A673 (cell line): ENCODE measurements around the gene ESR2. TPM values are rescaled to one million over a fixed set of nuclear protein-coding genes. Genes with fewer than 3 reads are reported as not detected.
A peak's percentile ranks its signal among the peaks of the same experiment; 100 is the strongest.

Experiments
- BruUV-seq: library from RNA; stranded (reverse); fragments of 400-500 nt; replicated peaks from 2 replicates; lab custom pipeline; 2021; lab: Mats Ljungman, UMichigan
- CTCF ChIA-PET: fragments of 300-600 bp; sonication (Branson Sonifier 250); formaldehyde crosslinking; loops from one replicate; lab custom pipeline; 2022; ENCODE audit warnings: antibody characterized with exemption; lab: Charles Lee
- POLR2A ChIA-PET: fragments of 300-600 bp; sonication (Branson Sonifier 250); formaldehyde crosslinking; loops from one replicate; lab custom pipeline; 2022; ENCODE audit warnings: antibody characterized with exemption; ENCODE audit not compliant: low non-redundant PET; lab: Charles Lee
- DNase-seq: peaks from one replicate; pipeline ENCODE4 v3.0.0-alpha.2; 2015; ENCODE audit warnings: low spot score
- H3K27ac ChIP-seq: fragments of 200-600 bp; sonication (generic); 2 replicates; pipeline ENCODE4 v1.5.1; 2016; ENCODE audit warnings: mixed run types, low read depth, mild to moderate bottlenecking, mixed read lengths, antibody characterized with exemption, low read length; ENCODE audit not compliant: poor library complexity, severe bottlenecking
- H3K27me3 ChIP-seq: fragments of 200-600 bp; sonication (generic); replicated peaks from 2 replicates; pipeline ENCODE4 v1.6.1; 2017; ENCODE audit warnings: mixed run types, low read depth, mild to moderate bottlenecking, mixed read lengths, antibody characterized with exemption, low read length; ENCODE audit not compliant: insufficient read depth, poor library complexity
- H3K36me3 ChIP-seq: fragments of 200-600 bp; sonication (generic); 2 replicates; pipeline ENCODE4 v1.6.1; 2016; ENCODE audit warnings: mixed run types, mild to moderate bottlenecking, mixed read lengths, antibody characterized with exemption, low read length; ENCODE audit not compliant: insufficient read depth, poor library complexity, severe bottlenecking
- H3K4me1 ChIP-seq: fragments of 200-600 bp; sonication (generic); 2 replicates; pipeline ENCODE4 v1.6.1; 2017; ENCODE audit warnings: mixed run types, mild to moderate bottlenecking, mixed read lengths, antibody characterized with exemption, low read length; ENCODE audit not compliant: insufficient read depth, poor library complexity, severe bottlenecking
- H3K4me3 ChIP-seq: fragments of 200-600 bp; sonication (generic); 2 replicates; pipeline ENCODE4 v1.5.1; 2016; ENCODE audit warnings: low read depth, mixed run types, mild to moderate bottlenecking, mixed read lengths, low read length; ENCODE audit not compliant: poor library complexity, severe bottlenecking
- H3K9me3 ChIP-seq: fragments of 200-600 bp; sonication (generic); 2 replicates; pipeline ENCODE4 v1.6.1; 2016; ENCODE audit warnings: mixed run types, low read depth, mild to moderate bottlenecking, mixed read lengths, antibody characterized with exemption, low read length; ENCODE audit not compliant: poor library complexity, severe bottlenecking
- EZH2 ChIP-seq: fragments of 200-600 bp; sonication (generic); IDR thresholded peaks from 2 replicates; pipeline ENCODE4 v1.6.1; 2017; ENCODE audit warnings: borderline replicate concordance, low read depth, mild to moderate bottlenecking, mixed read lengths, antibody characterized with exemption, low read length; ENCODE audit not compliant: poor library complexity, severe bottlenecking
- intact Hi-C: fragments of 100-400 bp; cut with micrococcal nuclease; formaldehyde crosslinking; loops from one replicate; pipeline ENCODE4 v1.10.0; 2022; ENCODE audit not compliant: unreplicated experiment
- total RNA-seq: library from RNA; stranded (reverse); gene quantifications from 2 replicates; pipeline ENCODE4 v1.2.3, GENCODE V29; 2021
- TF ChIP-seq, protein P1 (sequence below): fragments of 300-800, 200-600 bp; sonication (generic); conservative IDR thresholded peaks from 2 replicates; pipeline ENCODE4 v1.5.1; 2017; ENCODE audit warnings: low read depth, mild to moderate bottlenecking, antibody characterized with exemption, low read length, moderate library complexity, mixed read lengths

ESR2 gene
- total RNA-seq, 1 experiment from 2014 or later = 0.71 TPM

DNA sequence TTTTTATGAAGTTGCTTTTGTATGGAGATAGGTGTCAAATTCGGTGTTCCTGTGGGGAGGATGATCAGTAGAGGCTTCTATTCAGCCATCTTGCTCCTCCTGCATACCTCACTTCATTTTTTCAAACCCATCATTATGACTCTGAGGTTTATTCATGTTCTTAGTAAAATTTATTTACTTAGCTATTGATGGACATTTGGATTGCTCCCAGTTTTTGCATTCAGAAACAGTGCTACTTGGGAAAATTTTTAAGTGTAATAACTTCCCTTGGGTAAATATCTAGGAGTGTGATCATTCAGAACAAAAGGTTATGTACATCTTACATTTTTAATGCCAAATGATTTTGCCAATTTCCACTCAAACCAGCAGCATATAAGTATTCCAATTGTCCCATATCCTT is 233.1 kb downstream of the ESR2 start:
- CTCF ChIA-PET = no interaction called here
- no peak overlapping the region for H3K27ac ChIP-seq
- DNase-seq = no peak
- H3K9me3 ChIP-seq = no peaks in the 10 kb centered on the region
- POLR2A ChIA-PET = no interaction called here
- H3K4me3 ChIP-seq = no peak overlapping the region
- no peaks in the 10 kb centered on the region for H3K36me3 ChIP-seq
- BruUV-seq = no TSS peak
- intact Hi-C loops = no loop called here
- H3K4me1 ChIP-seq = no peaks in the 10 kb centered on the region
- H3K27me3 ChIP-seq = no peaks in the 10 kb centered on the region
- TF ChIP-seq EZH2 = no peak
- TF ChIP-seq, protein P1, sequence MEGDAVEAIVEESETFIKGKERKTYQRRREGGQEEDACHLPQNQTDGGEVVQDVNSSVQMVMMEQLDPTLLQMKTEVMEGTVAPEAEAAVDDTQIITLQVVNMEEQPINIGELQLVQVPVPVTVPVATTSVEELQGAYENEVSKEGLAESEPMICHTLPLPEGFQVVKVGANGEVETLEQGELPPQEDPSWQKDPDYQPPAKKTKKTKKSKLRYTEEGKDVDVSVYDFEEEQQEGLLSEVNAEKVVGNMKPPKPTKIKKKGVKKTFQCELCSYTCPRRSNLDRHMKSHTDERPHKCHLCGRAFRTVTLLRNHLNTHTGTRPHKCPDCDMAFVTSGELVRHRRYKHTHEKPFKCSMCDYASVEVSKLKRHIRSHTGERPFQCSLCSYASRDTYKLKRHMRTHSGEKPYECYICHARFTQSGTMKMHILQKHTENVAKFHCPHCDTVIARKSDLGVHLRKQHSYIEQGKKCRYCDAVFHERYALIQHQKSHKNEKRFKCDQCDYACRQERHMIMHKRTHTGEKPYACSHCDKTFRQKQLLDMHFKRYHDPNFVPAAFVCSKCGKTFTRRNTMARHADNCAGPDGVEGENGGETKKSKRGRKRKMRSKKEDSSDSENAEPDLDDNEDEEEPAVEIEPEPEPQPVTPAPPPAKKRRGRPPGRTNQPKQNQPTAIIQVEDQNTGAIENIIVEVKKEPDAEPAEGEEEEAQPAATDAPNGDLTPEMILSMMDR = no peak

DNA sequence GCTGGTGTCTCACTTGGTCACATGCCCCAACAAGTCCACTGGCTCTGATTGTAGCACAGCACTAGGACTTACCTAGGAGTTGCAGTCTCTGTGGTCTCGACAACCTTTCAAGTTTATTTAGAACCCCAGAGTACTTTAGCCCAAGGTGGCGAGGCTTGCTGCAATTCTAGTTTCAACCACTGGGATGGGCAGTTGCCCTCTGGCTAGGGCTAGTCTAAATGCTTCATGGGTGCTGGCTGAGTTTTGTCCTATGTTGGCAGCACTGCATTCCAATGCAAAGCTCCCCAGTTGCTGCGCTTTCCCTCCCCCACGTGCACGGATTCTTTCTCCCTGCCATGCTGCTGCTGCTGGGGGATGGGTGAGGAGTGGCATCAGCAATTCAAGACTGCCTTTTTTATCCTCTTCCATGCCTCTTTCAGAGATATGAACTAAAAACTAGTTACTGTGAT is 233.5 kb downstream of the ESR2 start:
- H3K4me1 ChIP-seq = no peaks in the 10 kb centered on the region
- H3K4me3 ChIP-seq = no peak overlapping the region
- H3K27ac ChIP-seq = no peak overlapping the region
- BruUV-seq = no TSS peak
- CTCF ChIA-PET = no interaction called here
- TF ChIP-seq EZH2 = no peak
- TF ChIP-seq, protein P1 = peak; percentile 48
- no peaks in the 10 kb centered on the region for H3K9me3 ChIP-seq
- POLR2A ChIA-PET = no interaction called here
- H3K27me3 ChIP-seq = no peaks in the 10 kb centered on the region
- intact Hi-C loops = no loop called here
- H3K36me3 ChIP-seq = no peaks in the 10 kb centered on the region
- peak; percentile 9 for DNase-seq

DNA sequence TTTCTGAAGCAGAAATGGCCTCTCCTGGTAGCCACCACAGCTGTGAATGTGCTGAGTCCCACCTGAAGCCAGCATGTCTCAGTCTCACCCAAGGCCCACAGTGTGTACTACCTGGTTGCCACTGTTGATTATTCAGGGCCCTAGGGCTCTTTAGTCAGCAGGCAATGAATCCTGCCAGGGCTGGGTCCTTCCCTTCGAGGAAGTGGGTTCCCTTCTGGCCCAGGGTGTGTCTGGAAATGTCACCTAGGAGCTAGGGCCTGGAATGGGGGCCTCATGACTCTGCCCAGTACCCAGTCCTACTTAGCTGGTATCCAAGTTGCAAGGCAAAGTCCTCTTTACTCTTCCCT is 234.0 kb downstream of the ESR2 start:
- TF ChIP-seq EZH2 = no peak
- TF ChIP-seq, protein P1 = no peak
- intact Hi-C loops = no loop called here
- Histone ChIP-seq H3K36me3 (no peaks in the 10 kb centered on the region), H3K27me3 (no peaks in the 10 kb centered on the region), H3K27ac (no peak overlapping the region), H3K9me3 (no peaks in the 10 kb centered on the region), H3K4me1 (no peaks in the 10 kb centered on the region), H3K4me3 (no peak overlapping the region)
- ChIA-PET CTCF (no interaction called here), POLR2A (no interaction called here)
- no TSS peak for BruUV-seq
- DNase-seq = no peak
